ENCODE data around the gene VPS37B.
"Not testable (repeated sequence)": the region's sequence is repeated elsewhere in the genome, so short reads cannot be mapped to it uniquely, and the experiment has no call there.

Gene VPS37B

DNA sequence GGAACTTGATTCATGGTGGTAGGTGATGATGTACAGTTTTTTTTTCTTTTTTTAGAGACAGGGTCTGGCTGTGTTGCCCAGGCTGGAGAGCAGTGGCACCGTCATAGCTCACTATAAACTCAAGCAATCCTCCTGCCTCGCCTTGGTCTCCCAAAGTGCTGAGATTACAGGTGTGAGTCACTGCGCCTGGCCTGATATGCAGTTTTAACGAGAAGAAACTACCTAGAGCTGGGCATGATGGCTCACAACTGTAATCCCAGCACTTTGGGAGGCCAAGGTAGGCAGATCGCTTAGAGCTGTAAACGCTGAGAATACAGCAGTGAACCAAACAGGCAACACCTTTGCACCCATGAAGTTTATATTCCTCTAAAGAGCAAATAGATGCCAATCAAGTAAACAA lies 13.0 kb upstream of the VPS37B start:
- DNase-seq (ENCODE audit: low read depth): no peak

DNA sequence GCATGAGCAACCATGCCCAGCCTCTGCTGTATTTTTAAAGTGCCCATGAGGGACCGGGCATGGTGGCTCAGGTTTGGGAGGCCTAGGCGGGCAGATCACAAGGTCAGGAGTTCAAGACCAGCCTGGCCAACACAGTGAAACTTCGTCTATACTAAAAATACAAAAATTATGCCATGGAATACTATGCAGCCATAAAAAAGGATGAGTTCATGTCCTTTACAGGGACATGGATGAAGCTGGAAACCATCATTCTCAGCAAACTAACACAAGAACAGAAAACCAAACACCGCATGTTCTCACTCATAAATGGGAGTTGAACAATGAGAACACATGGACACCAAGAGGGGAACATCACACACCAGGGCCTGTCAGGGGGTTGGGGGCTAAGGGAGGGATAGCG lies 9.3 kb upstream of the VPS37B start:
- DNase-seq (ENCODE audit: low read depth): not testable (repeated sequence)

DNA sequence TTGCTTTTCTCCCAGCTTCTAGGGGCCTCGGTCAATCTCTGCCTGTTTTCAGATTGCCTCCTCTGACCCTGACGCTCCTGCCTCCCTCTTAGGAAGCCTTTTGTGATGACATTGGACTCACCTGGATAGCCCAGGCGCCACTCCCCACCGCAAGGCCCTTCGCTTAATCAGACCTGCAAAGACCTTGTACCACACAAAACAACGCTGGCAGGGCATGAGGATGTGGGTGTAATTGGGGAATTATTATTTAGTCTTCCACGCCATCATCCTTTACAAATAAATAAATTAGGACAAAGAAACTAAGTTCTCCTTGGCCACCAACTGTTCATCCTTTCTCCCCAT lies 7.7 kb upstream of the VPS37B start:
- DNase-seq (ENCODE audit: low read depth): no peak

DNA sequence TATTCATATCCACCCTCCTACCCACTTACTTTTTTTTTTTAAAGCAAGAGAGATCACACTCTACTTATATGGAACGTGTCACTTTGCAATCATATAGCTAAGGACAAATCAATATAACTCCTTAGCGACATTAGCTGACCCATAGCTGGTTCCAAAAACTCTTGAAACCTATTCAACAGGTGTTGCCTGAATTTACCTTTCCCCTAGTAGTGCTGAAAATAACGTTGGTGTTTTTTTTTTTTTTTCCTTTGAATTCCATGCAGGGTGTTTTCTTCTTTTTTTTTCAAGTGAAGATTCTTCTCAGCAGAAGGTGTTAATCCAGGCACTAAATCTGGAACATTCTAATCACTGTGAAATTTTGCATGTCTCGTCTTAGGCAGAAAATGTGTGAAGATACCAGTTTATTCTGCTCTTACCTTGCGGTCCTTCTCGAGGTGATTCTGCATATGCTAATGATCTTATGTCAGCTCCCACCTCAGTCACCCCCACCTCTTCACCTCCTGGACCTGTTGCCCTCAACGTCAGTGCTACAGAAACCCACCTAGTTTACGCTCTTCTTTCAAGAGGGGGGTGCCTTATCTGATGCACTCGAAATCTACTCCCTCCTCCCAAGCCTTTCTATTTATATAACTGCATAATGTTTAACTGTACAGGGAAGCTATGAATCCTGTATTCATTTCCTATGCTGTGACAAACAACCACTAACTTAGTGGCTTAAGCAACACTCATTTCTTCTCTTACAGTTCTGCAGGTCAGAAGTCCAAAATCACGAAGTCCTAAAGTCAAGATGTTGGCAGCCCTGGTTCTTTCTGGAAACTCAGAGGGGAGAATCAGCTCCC lies 7.1 kb upstream of the VPS37B start:
- DNase-seq (ENCODE audit: low read depth): no peak

DNA sequence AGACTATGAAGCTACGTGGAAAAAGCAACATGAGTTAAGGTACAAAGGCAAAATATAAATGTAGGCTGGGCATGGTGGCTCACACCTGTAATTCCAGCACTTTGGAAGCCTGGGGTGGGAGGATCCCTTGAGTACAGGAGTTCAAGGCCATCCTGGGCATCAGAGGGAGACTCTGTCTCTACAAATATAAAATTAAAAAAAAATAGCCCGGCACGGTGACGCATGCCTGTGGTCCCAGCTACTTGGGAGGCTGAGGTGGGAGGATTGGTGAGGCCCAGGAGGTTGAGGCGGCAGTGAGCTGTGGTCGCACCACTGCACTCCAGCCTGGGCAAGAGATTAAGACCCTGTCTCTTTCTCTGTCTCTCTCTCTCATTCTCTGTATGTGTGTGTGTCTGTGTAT lies 4.0 kb upstream of the VPS37B start:
- DNase-seq (ENCODE audit: low read depth): no peak

DNA sequence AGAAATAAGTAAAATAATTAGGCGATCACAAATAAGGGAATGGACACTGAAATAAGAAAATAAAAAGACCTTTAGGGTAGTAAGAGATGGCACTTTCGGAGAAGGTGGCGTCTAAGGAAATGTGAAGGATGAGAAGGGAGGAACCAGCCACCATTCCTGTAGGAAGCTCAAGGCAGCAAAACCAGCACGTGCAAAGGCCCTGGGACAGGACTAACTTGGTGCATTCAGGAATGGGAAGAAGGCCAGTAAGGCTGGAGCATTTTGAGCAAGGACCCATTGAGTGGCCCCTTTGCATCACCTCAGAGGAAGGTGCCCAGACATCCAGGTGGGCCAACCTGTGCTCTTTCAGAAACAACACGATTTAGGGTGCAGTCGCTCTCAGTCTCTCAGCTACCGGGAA lies 738 bp upstream of the VPS37B start:
- DNase-seq (ENCODE audit: low read depth): no peak

DNA sequence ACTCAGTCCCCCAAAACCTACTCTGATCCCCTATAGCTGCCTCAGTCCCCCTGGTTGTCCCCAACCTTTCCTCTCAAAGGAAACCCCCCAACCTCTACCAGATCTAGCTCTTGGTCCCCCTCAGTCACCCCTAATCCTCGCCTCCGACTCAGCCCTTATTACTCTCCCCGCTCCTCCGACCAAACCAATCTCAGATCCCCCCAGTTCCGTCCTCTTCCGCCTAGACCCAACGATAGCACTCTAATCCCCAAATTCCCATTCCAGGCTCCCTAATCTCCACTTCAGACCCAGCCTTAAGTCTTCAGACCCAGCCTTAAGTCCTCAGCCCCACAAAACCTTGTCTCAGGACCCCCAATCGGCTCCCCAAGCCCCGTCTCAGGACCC lies 612 bp downstream of the VPS37B start:
- no peak for DNase-seq (ENCODE audit: low read depth)

DNA sequence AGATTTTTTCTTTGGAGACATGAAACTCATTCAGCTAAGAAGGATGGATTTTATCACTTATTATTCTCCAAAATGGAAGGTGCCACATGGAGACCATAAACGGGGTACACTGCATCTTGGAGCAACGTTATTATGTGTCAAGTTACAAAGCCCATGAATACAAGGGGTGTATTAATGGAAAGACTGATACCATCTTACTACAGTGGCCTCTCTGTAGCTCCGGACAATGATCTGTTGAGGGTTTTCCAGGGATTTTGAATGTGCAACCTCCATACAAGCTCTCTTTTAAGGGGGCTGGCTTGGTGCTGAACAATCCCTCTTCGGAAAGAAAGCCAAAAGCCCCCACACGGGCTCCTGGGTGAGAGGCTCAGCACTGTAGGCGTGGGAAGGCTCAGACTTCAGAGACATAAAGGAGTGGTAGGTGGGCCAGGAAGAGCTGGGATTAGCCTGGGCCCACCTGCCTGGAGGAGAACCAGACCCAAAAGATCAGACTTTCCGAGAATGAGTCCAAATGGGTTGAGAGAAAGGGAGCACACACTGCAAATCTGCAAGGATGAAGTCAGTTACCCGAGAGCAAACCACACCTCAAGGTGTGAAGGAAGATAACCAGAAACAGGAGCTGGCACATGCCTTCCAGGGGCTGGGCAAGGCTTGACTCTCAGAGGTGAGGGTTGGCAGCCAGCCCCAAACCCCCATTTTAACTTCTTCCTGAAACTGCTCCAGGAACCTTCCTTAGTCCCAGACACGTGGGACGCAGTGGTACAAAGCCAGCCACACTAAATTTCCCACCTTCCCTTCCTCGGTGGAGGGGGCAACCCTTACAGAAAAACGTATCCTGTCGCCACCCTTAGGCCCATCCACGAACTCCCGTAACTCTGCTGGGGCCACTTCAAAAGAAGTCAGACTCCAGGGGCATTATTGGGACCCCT lies 1.5 kb downstream of the VPS37B start:
- no peak for DNase-seq (ENCODE audit: low read depth)

DNA sequence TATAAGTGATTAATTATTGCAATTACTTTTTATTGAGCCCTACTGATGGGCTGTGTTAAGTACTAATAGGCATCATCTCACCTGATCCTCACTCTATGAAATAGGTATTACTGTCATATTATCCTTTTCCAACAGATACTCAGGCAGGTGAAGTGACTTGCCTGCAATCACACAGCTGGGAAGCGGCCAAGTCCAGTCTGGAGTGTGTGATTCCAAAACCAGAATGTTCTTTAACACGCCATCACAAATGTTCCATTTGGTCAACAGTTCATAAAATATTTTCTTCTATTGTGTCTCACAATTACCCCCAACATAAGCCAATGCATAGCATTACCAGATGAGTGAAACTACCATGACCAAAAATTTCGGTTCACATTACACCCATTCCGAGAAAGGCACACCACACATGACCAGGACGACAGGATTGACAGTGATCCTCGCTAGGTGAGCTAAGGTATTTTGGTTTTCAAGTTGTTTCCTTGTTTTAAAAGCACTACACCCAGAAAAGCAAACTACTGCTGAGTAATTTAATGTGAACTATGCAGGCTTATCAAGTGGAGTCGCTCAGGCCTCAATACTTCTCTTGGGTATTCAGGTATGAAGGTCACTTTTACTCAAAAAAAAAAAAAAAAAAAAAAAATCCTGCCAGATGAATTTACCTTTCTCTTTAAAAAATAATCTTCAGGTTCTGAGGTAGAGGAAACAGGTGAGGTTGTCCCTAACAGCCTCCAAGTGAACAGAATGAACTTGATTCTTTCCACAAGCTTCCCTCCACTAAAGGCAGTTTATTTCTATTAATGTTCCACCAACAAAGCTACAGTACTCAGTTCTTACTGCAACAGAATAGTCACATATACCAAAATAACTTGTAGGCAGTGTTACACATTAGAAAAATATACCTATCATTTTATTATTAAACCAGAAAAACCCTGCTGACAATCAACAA lies 2.4 kb downstream of the VPS37B start:
- no peak for DNase-seq (ENCODE audit: low read depth)

DNA sequence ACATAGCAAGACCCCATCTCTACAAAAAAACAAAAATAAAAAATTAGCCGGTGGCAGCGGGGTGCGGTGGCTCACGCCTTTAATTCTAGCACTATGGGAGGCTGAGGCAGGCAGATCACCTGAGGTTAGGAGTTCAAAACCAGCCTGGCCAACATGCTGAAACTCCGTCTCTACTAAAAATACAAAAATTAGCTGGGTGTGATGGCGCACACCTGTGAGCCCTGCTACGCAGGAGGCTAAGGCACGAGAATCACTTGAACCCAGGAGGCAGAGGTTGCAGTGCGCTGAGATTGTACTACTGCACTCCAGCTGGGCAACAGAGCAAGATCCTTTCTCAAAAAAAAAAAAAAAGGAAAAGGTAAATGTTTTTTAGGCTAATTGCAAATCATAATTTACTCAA lies 3.2 kb downstream of the VPS37B start:
- not testable (repeated sequence) for DNase-seq (ENCODE audit: low read depth)

DNA sequence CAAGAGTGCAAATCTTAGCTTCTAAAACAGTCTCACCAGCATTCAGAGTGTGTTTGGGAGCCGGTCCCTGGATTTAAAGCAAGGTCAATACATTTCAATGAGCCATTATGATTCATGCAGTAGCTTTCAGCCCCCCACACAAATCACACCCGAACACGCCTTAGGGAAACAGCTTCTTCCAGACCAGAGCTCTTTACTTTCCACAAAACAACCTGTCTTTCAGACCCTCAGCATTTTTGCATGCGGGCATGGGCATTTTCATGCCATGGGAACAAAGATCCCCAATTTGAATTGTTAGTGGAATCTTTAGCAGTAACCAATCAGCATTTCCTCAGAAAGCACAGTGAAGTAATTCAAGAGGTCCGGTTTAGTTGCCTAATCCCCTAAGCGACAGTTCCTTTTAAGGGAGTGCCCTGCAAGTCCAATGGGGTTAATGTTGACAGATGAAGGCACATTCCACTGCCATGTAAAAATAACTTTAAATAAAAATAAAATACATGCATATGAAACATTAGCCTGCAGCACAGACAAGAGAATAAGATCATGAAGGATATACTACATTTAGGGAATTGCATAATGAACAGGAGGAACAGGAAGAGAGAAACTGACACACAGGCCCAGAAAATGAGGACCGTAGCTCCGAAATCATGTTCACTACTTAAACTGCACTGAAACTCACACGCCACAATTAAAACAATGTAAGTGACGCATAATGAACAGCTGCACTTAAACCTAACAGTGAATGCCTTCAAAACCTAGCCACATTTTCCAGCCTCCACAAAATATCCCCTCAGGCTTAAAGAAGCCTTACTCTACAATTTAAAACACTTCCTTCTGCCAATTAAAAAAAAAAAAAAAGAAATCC lies 4.0 kb downstream of the VPS37B start:
- no peak for DNase-seq (ENCODE audit: low read depth)

DNA sequence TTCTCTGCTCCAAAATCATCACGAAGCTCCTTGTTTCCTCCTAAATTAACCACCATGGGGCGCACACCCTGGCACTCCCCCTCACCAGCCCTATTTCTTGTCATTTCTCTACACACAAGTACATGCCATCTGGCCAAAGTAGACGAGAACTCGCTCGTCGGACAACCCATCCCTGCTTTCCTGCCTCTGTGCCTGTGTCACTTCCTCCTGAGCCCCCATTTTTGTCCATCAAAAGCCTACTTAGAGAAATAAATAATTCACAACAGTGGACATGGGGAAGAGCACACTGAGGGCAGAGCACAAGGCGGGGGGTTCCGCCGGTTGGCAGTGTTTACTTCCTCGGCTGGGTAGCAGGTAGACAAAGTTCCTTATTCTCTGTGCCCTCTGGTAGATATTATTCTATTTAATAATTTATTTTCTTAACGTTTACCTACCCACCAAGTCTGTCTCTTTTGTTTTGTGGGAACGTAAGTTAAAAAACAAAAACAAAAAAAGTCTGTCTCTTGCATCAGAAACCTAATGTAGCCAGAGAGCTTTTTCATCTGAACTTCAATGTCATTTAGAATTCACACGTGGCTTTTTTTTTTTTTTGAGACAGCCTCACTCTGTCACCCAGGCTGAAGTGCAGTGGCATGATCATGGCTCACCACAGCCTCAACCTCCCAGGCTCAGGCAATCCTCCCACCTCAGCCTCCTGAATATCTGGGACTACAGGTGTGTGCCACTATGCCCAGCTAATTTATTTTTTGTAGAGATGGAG lies 6.0 kb downstream of the VPS37B start:
- no peak for DNase-seq (ENCODE audit: low read depth)

DNA sequence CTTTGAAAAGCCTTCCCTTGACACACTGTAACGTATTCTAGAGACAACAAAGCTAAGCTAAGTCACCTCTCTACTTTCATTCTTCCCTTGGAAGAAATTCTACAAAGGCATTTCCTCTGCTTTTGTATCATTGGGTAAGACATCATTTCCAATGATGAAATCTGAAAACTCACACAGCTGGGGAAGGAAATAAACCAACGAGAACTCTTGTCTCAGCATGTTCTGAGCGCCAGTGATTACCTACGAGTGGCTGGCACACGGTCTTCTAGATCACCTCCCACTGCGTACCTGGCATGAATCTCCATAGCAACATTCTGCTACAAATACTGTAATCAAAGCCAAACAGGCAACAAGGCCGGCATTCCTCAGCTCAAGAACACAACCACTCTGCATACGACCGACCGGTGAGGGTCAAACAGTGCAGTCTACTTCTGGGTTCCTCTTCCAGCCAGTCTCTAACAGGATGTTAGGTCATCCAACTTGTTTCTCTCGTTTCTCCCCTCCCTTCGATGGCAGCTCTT lies 7.6 kb downstream of the VPS37B start:
- DNase-seq (ENCODE audit: low read depth): no peak

DNA sequence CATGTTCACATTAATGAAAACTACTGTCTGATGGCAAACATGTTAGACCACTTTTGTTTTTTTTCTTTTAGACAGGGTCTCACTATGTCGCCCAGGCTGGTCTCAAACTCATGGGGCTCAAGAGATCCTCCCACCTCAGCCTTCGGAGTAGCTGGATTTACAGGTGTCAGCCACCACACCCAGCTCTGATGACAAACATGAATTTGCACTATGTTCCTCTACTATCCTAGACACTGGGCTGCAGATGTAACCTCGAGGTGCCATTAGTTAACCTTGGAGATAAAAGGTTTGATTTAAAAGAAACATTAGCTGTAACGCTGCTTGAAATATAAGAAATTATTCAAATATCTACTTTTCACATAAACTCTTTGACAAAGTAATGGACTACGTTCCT lies 8.1 kb downstream of the VPS37B start:
- DNase-seq (ENCODE audit: low read depth): no peak

DNA sequence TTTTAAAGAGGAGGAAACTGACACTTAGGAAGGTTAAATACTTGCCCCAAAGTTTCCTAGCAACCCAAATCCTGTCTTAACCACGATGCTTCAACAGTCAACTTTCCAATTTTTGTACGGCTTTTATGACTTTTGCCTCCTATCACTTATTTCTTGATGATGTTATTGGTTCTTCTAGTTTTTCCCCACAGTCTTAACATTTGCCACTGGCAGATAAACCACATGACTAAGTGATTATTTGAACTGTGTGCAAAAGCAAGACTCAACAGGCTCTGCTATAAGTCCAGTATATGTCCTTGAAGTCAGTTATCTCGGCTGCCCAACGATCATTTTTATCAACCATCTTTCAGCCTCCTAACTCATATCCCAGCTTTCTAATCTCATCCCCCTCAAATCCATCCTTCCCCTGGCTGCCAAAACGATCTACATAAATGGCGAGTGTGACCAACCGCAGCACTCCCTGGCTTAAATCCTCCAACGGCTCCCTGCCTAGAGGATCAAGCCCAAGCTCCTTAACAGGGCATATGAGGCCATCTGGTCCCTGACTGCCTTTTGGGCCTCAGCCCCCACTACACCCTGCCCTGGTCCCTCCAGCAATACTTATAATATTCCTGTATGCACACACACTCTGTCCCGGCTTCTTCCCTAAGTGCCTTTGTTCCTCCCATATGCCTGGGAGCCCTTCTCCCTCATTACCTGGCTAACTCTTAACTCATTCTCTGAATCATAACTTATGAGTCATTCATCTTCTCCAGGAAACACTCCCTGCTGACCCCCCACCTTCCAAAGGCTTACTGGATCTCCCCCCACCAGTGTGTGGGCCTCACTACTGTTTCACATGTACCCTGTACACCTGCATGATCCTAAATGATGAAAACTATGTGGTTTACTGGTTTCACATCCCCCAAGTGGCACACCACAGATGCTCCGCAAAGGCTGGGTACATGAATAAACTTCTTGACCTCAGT lies 8.8 kb downstream of the VPS37B start:
- no peak for DNase-seq (ENCODE audit: low read depth)

DNA sequence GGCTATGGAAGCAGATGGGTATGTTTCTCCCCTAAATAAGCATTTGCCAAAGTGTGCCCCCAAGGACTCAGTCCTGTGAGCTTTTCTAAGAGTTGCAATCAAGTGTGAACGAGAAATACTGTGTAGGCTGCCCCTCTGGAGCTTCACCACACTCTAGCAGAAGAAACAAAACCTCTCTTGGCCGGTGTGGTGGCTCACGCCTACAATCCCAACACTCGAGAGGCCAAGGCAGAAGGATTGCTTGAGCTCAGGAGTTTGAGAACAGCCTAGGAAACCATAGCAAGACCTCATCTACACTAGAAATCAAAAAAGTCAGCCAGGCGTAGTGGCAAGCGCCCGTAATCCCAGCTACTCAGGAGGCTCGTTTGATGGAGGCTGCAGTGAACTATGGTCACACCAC lies 9.8 kb downstream of the VPS37B start:
- no peak for DNase-seq (ENCODE audit: low read depth)

DNA sequence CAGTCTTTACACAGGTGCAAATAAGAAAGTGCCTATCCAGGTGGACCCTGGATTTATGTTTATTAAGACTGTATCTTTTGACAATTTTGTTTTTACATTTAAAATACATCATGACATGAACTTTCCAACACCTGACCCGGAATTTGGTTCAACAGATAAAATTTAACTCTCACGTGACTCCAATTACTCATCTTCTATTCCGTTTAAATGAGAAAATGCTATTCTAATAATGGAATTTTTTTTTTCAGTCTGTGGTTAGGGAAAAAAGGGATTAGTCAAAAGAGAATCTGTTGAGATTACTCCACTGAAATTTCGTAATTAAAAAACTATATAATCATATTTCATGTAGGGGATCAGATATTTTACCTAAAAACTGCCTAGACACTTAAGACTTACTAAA lies 11.1 kb downstream of the VPS37B start:
- no peak for DNase-seq (ENCODE audit: low read depth)

DNA sequence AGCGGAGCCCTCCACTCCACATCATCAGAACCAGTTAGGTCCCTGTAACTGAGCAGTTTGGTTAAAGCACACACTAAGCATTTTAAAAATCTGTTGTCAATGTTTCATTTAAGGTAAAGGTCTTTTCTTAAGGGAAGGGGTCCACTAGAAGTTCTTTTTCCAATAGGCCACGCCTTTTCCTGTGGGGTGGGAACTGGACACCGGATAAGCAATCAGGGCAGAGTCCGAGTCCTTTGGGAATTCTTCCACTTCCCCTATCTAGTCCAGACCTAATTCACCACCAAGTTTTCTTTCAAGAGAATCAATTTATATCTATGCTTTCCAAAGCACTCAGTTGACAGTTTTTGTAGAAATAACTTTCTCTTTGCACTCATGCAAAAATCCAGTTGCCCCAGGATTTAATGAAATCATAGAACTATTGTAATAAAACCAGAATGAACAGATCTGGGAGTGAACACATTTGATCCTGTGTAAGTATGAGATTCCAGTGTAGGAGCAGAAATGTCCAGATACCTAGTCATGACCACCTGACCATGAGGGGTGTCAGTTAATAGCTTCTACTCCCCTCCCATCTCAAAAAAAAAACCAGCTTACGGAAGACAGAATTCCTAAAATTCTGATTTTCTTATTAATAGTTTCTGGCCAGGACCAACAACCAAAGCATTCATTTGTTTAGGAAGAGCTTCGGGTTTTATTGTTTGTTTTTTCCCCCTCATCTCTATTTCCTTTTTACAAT lies 11.7 kb downstream of the VPS37B start:
- no peak for DNase-seq (ENCODE audit: low read depth)

All from fibroblast of the conjunctiva (primary cell).